HG02870 (cell line): Measurements from ENCODE around the gene OTUD6A.
"Not testable (repeated sequence)": the region's sequence is repeated elsewhere in the genome, so short reads cannot be mapped to it uniquely, and the experiment has no call there.

Experiments
- ATAC-seq: cut with Tn5 transposase; IDR thresholded peaks from one replicate; pipeline ENCODE4 v1.9.1; 2021; ENCODE audit warnings: mild to moderate bottlenecking, moderate library complexity; ENCODE audit not compliant: unreplicated experiment

OTUD6A gene

GRCh38 chrX:70044541-70045245 lies 17.6 kb upstream of the OTUD6A start:
- no peak for ATAC-seq

DNA sequence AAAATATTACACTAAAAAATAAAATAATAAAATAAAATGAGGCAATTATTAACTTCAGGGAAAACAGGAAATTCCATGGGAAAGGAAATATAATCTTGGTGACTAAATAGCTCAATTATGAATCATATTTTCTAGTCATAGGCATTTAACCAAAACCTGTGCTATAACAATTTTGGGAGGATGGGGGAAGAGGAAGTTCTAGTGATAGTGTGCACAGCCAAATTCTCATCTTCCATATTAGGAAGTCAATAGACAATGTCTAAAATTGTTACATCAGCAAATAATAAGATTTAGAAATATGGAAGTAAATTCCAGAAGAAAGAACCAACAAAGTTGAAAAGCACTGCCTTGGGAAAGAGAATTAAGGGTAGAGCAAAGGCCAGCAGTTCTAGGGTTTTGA lies 15.3 kb upstream of the OTUD6A start:
- ATAC-seq = no peak

- ATAC-seq = no peak
These were observed 12.9 kb upstream of the OTUD6A start for GRCh38 chrX:70049406-70049805.

DNA sequence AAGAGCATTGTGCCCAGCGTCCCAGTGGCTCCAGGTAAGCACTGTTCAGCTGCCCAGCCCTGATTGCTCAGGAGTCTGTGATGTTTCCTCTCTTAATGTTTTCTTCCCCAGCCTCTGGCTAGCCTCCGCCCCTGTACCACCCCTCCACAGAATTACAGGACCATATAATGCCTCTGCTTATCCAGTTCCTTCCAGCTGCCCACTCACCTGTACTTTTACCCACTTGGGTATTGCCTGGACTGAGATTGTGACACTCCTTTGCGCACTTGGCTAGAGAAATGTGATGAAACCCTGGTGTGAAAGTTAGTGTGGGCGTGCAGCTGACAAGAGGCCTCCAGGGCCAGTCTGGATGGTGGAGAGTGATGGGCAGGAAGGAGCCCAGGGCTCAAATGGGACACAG lies 12.3 kb upstream of the OTUD6A start, which contains the start of gene AWAT2:
Gene AWAT2 (minus strand): TSS at position 14 of the 400 bp plus-strand sequence. CDS start 6 bp downstream, at position 8.
- ATAC-seq = no peak

DNA sequence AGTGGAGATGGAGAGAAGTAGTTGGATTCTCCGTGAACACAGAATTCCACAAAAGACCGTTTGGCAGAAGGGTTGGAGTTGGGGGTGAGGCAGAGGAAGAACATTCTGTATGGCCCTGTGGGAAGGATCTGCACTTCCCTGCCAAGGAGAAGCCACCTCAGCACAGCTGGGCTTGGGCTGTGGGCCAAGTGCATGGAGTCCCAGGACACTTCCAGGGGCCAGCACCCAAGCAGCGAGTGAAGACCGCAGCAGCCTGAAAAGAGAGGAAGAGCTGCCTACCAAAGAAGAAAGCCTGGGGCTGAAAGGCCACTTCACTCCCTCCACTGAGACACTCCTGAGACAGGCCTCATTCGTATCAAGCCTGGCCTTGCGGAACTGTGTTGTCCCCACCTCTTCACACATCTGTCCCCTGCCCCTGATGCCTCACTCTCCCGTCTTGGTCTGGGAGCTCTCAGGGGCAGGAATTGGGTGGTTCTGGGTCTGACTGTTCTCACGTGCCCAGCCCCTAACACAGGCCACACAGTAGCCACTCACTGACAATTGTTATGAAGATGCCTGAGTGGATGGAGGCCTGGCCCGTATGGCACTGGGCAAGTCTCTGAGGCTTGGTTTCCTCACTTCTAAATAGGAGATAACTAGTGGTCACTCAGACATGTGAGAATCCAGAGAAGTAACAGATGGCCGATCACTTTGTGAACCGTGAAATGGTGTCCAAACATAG lies 9.2 kb upstream of the OTUD6A start:
- ATAC-seq = no peak

DNA sequence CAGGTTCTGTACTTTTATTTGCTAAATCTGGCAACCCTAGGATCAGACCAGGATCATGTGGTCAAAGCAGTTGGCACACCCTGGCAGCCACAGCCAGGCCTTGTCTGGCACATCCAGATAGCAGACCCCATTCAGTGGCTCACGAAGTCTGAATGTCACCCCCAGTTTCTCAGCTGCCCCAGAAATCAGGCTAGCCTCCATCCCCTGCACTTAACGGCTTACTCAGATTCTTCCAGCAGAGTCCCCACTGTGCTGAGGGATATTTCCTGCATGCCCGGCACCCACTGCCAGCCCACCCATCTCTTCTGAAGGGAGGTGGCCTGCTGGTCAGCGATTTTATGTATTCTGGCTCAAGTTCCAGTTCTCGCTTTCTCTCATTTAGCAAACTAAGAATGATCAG lies 7.9 kb upstream of the OTUD6A start:
- ATAC-seq = no peak

DNA sequence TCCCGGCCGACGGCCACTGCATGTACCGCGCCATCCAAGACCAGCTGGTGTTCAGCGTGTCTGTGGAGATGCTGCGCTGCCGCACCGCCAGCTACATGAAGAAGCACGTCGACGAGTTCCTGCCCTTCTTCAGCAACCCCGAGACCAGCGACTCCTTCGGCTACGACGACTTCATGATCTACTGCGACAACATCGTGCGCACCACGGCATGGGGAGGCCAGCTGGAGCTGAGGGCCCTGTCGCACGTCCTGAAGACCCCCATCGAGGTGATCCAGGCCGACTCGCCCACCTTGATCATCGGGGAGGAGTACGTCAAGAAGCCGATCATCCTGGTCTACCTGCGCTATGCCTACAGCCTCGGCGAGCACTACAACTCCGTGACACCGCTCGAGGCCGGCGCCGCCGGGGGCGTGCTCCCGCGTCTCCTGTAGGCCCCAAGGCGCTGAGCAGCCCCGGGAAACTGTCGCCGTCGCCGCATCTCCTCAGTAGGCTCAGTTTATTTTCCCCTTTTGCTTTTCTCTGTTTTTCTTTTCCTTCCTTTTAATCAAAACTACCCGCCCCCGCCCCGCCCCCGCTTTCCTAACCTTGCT lies 799 bp downstream of the OTUD6A start:
- ATAC-seq = no peak

DNA sequence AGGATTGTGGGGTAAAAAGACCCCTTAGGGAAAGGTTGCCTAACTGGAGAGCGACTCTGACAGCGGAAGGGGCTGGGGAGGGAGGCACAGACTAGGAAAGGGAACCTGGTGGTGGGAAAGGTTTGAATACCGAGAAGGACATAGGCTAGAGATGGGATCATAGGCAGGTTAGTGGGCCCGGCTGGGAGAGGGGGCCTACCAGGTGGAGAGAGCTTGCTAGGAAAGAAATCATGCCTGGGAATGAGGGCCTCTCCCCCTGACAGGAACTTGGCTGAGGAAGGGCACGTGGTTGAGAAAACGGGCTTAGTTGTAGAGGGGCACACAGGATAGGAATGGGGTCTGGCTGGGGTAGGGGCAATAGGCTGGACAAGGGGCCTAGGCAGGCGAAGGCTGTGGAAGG lies 4.4 kb downstream of the OTUD6A start:
- no peak for ATAC-seq

GRCh38 chrX:70079297-70079696 lies 17.0 kb downstream of the OTUD6A start:
- ATAC-seq = no peak

GRCh38 chrX:70079870-70080269 lies 17.6 kb downstream of the OTUD6A start:
- no peak for ATAC-seq

GRCh38 chrX:70082723-70083122 lies 20.5 kb downstream of the OTUD6A start:
- no peak for ATAC-seq

GRCh38 chrX:70084592-70085240 lies 22.5 kb downstream of the OTUD6A start:
- ATAC-seq = no peak

- ATAC-seq = no peak
These were observed 25.8 kb downstream of the OTUD6A start for GRCh38 chrX:70087857-70088630.

GRCh38 chrX:70088751-70089150 lies 26.5 kb downstream of the OTUD6A start:
- ATAC-seq = no peak

DNA sequence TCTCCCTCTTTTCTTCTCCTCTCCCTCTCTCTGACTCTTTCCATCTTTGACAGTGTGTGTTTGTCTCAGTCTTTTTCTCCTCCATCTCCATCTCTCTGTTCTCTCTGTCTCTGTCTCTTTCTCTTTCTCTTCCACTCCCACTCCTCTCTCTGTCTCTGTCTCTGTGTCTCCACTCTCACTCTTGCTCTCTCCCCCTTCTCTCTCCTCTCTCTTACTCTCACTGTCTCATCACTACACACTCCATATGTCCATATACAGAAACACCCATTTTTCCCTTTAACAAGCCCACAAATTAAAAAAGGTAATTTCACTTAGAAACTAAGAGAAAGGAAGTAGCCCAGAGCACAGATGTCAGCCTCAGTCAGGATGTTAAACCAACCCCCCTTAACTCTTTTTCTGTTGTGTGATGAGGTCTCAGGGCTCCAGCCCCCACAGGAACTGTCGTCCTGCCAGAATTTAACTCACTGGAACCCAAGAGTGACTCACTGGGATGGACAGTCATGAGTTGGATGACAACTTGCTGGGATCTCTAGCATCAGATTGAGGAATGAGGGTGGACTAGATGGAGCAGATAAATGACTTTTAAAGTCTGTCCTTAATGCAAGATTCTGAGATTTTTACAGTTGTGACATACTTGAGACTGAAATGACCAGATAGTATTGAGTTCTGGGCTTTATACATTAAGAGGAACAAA lies 27.5 kb downstream of the OTUD6A start:
- no peak for ATAC-seq

- no peak for ATAC-seq
These were observed 30.0 kb downstream of the OTUD6A start for GRCh38 chrX:70092247-70092646.

DNA sequence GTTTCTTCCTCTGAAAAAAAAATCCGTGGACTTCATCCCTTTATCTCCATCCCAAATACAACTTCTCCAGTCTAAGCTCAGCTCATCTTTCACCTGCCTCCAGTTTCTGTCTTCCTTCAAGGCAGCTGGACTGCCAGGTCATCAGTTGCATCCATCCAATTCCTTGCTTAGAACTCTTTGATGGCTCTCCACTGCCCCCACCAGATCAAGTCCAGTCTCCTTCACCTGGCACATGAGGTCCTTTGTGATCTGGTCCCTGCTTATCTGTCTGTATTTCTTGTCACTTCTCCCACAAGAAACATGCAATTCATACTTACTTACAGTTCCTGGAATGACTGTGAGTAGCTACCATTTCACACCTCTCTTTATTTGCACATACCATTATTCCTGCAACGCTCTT lies 33.8 kb downstream of the OTUD6A start:
- no peak for ATAC-seq

DNA sequence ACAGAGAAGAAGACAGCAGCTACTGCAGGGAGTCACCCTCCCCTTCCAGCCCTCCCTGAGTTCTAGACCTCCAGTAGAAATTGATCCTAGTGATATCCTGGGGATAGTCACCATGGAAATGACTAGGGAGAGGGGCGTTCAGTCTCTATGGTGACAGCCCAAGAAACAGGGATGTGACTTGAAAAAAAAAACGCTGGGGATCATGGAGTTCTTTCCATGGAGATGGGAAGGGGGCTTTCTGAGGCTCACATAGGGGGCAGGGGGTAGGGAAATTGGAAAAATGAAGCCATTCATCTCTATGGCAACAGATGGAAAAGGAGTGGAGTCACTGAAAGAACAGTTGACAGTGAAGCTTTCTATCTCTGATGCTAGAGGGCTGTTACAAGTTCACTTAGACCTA lies 43.0 kb downstream of the OTUD6A start:
- no peak for ATAC-seq

DNA sequence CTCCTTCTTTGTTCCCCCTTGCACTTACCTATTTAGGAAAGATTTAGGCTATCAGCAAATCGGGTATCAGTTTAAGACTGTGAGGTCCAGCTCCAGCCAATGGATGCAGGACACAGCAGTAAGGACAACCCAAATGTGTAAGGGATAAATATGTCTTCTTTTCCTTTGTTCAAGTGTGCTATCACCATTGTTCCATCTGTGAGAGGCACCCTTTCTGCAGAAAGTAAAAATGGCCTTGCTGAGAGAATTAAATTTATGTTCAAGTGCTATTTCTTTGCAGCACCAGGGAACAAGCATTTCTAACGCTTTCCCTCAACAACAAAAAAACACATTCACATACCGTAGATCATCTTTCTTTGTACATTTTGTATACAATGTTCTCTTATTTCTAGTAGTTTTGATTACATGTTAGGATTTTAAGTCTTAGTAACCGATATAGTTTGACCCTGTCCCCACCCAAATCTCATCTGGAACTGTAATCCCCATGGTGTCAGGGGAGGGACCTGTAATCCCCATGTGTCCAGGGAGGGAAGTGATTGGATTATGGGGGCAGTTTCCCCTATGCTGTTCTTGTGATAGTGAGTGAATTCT lies 49.3 kb downstream of the OTUD6A start:
- ATAC-seq = not testable (repeated sequence)
